HCT116 (cell line): ENCODE results near the gene ANO4. TPM values are rescaled to one million over a fixed set of nuclear protein-coding genes. Genes with fewer than 3 reads are reported as not detected.

Experiments used
- ATAC-seq: fragments of 200-7000 bp; cut with Tn5 transposase; 2 replicates; pipeline ENCODE4 v1.9.1; 2020; ENCODE audit warnings: mild to moderate bottlenecking, moderate library complexity
- BruUV-seq: library from RNA; stranded (reverse); fragments of 400-500 nt; replicated peaks from 2 replicates; lab custom pipeline; 2021; lab: Mats Ljungman, UMichigan
- CTCF ChIA-PET: fragments of 300-600 bp; sonication (Branson Sonifier 250); formaldehyde crosslinking; loops from one replicate; lab custom pipeline; 2021; ENCODE audit warnings: antibody characterized with exemption; lab: Charles Lee
- POLR2A ChIA-PET: fragments of 300-600, 350-600 bp; sonication (Branson Sonifier 250); formaldehyde crosslinking; loops from one replicate; lab custom pipeline; 2021; ENCODE audit warnings: antibody characterized with exemption; lab: Charles Lee
- RAD21 ChIA-PET, 2 experiments: fragments of 300-600 bp; sonication (Branson Sonifier 250); formaldehyde crosslinking; loops; one replicate each; lab custom pipeline; 2023; ENCODE audit warnings: low total read pairs in 2 of 2; ENCODE audit not compliant: uncharacterized antibody in 2 of 2, unreplicated experiment in 2 of 2, low non-redundant PET in 1 of 2; lab: Charles Lee
- DNase-seq: peaks from one replicate; pipeline ENCODE4 v3.0.0-alpha.2; 2010; ENCODE audit warnings: low read depth, low spot score
- H2AFZ ChIP-seq: fragments of 200-600 bp; shearing (Covaris generic), sonication (generic); 2 replicates; pipeline ENCODE4 v1.6.1; 2017; ENCODE audit warnings: low read depth, mixed run types, mixed read lengths, antibody characterized with exemption, low read length; ENCODE audit not compliant: poor library complexity, severe bottlenecking
- H3K27ac ChIP-seq: 2 replicates; pipeline ENCODE4 v1.5.1; 2012; ENCODE audit warnings: low read depth, low read length
- H3K27me3 ChIP-seq: fragments of 200-600 bp; sonication (generic); 2 replicates; pipeline ENCODE4 v1.6.1; 2016; ENCODE audit warnings: mixed run types, low read length, mixed read lengths; ENCODE audit not compliant: insufficient read depth
- H3K36me3 ChIP-seq, 2 experiments: fragments of 200-500 bp in 1 of 2; fragments of 200-600 bp in 1 of 2; sonication (Bioruptor generic) in 1 of 2; sonication (generic) in 1 of 2; 2 replicates each; pipeline versions ENCODE4 v1.5.1 to v1.6.1; 2014 to 2016; ENCODE audit warnings: low read length in 2 of 2, inconsistent platforms in 1 of 2, mixed read lengths in 1 of 2, mixed run types in 1 of 2; ENCODE audit not compliant: insufficient read depth in 2 of 2, control insufficient read depth in 1 of 2
- H3K4me1 ChIP-seq, 2 experiments: fragments of 200-600 bp in 1 of 2; sonication (generic) in 1 of 2; 2 replicates each; pipeline versions ENCODE4 v1.5.1 to v1.6.1; 2012 to 2017; ENCODE audit warnings: low read length in 2 of 2, inconsistent platforms in 1 of 2, mild to moderate bottlenecking in 1 of 2, mixed read lengths in 1 of 2, mixed run types in 1 of 2, moderate library complexity in 1 of 2; ENCODE audit not compliant: insufficient read depth in 2 of 2, control insufficient read depth in 1 of 2
- H3K4me2 ChIP-seq: fragments of 200-600 bp; sonication (generic); 2 replicates; pipeline ENCODE4 v1.6.1; 2017; ENCODE audit warnings: mixed run types, low read length, mixed read lengths
- H3K4me3 ChIP-seq, 2 experiments: fragments of 200-600 bp in 1 of 2; sonication (generic) in 1 of 2; replicated peaks in 1 of 2; 2 replicates each; pipeline ENCODE4 v1.5.1; 2011 to 2016; ENCODE audit warnings: low read length in 2 of 2, control low read depth in 1 of 2, low read depth in 1 of 2, mild to moderate bottlenecking in 1 of 2, mixed read lengths in 1 of 2, mixed run types in 1 of 2
- H3K79me2 ChIP-seq: fragments of 200-600 bp; sonication (generic); 2 replicates; pipeline ENCODE4 v1.6.1; 2017; ENCODE audit warnings: mild to moderate bottlenecking, mixed run types, low read length, moderate library complexity, mixed read lengths; ENCODE audit not compliant: insufficient read depth
- H3K9ac ChIP-seq: fragments of 200-600 bp; sonication (generic); 2 replicates; pipeline ENCODE4 v1.6.1; 2016; ENCODE audit warnings: low read length, mixed read lengths
- H3K9me2 ChIP-seq: fragments of 200-600 bp; sonication (generic), shearing (Covaris generic); 2 replicates; pipeline ENCODE4 v1.6.1; 2017; ENCODE audit warnings: mixed run types, mild to moderate bottlenecking, moderate library complexity; ENCODE audit not compliant: insufficient read depth
- H3K9me3 ChIP-seq, 2 experiments: fragments of 200-500 bp in 1 of 2; fragments of 200-600 bp in 1 of 2; sonication (Bioruptor generic) in 1 of 2; sonication (generic) in 1 of 2; 2 replicates each; pipeline ENCODE4 v1.6.1; 2014 to 2017; ENCODE audit warnings: low read length in 2 of 2, mixed read lengths in 2 of 2, inconsistent platforms in 1 of 2, low read depth in 1 of 2, mild to moderate bottlenecking in 1 of 2, mixed run types in 1 of 2, moderate library complexity in 1 of 2; ENCODE audit not compliant: control insufficient read depth in 1 of 2, insufficient read depth in 1 of 2
- H4K20me1 ChIP-seq: fragments of 200-600 bp; sonication (generic), shearing (Covaris generic); 2 replicates; pipeline ENCODE4 v1.6.1; 2017; ENCODE audit warnings: mixed run types, mild to moderate bottlenecking, moderate library complexity; ENCODE audit not compliant: insufficient read depth
- ATF3 ChIP-seq: IDR thresholded peaks from 2 replicates; pipeline ENCODE4 v1.6.1; 2012
- CBX3 ChIP-seq: IDR thresholded peaks from 2 replicates; pipeline ENCODE4 v1.6.1; 2012; ENCODE audit warnings: low read depth
- CTCF ChIP-seq, 3 experiments: fragments of 200-600 bp in 1 of 3; sonication (generic) in 1 of 3; IDR thresholded peaks in 2 of 3; conservative IDR thresholded peaks in 1 of 3; 2 replicates each; pipeline ENCODE4 v1.5.1; 2012 to 2017; ENCODE audit warnings: low read depth in 2 of 3, low read length in 2 of 3, antibody characterized with exemption in 1 of 3, borderline replicate concordance in 1 of 3, control low read depth in 1 of 3, mild to moderate bottlenecking in 1 of 3, mixed read lengths in 1 of 3, mixed run types in 1 of 3, moderate library complexity in 1 of 3; ENCODE audit not compliant: insufficient read depth in 1 of 3
- ELF1 ChIP-seq: IDR thresholded peaks from 2 replicates; pipeline ENCODE4 v1.6.1; 2012; ENCODE audit warnings: low read depth, borderline replicate concordance
- EZH2 ChIP-seq: fragments of 200-600 bp; sonication (generic); IDR thresholded peaks from 2 replicates; pipeline ENCODE4 v1.6.1; 2017; ENCODE audit warnings: antibody characterized with exemption, mixed run types
- EZH2phosphoT487 ChIP-seq: fragments of 200-600 bp; IDR thresholded peaks from 2 replicates; pipeline ENCODE4 v1.6.1; 2018; ENCODE audit warnings: antibody characterized with exemption, borderline replicate concordance
- FOSL1 ChIP-seq: IDR thresholded peaks from 2 replicates; pipeline ENCODE4 v1.6.1; 2012; ENCODE audit warnings: low read depth
- JUND ChIP-seq: IDR thresholded peaks from 2 replicates; pipeline ENCODE4 v1.6.1; 2012
- MAX ChIP-seq: IDR thresholded peaks from 2 replicates; pipeline ENCODE4 v1.6.1; 2012
- POLR2A ChIP-seq: IDR thresholded peaks from 2 replicates; pipeline ENCODE4 v1.7.0; 2011; ENCODE audit warnings: borderline replicate concordance; ENCODE audit not compliant: insufficient read depth, insufficient read length; ENCODE audit errors: extremely low read depth
- POLR2AphosphoS5 ChIP-seq: IDR thresholded peaks from 2 replicates; pipeline ENCODE4 v1.6.1; 2011; ENCODE audit warnings: mild to moderate bottlenecking, low read depth, low read length, moderate library complexity
- SP1 ChIP-seq: IDR thresholded peaks from 2 replicates; pipeline ENCODE4 v1.6.1; 2012; ENCODE audit warnings: low read depth
- SRF ChIP-seq: IDR thresholded peaks from 2 replicates; pipeline ENCODE4 v1.6.1; 2012; ENCODE audit warnings: low read depth
- ZBTB33 ChIP-seq: IDR thresholded peaks from 2 replicates; pipeline ENCODE4 v1.6.1; 2011; ENCODE audit warnings: mild to moderate bottlenecking, low read length, moderate library complexity; ENCODE audit not compliant: insufficient replicate concordance; ENCODE audit errors: extremely low read depth
- ZNF274 ChIP-seq: fragments of 200-500 bp; sonication (Bioruptor generic); IDR thresholded peaks from 2 replicates; pipeline ENCODE4 v1.6.1; 2014; ENCODE audit warnings: mild to moderate bottlenecking, low read depth, low read length, inconsistent platforms
- intact Hi-C: fragments of 100-400 bp; cut with micrococcal nuclease; formaldehyde crosslinking; loops from 2 replicates; pipeline ENCODE4 v1.10.0; 2022
- total RNA-seq: library from RNA; stranded (reverse); gene quantifications from one replicate; pipeline ENCODE4 v1.2.1, GENCODE V29; 2021; ENCODE audit not compliant: unreplicated experiment

Gene ANO4
- total RNA-seq, 1 experiment from 2014 or later: 1.7 TPM

GRCh38 chr12:101010896-101011295 is 216.3 kb downstream of the ANO4 start (continued):
- TF ChIP-seq ZNF274 (no peak), MAX (no peak), POLR2AphosphoS5 (no peak), CTCF (IDR thresholded peaks at IDR 0.05 in 2 of 3, conservative IDR thresholded peaks at IDR 0.05 in 1 of 3; ENCODE audit: borderline replicate concordance in 1 of 3, insufficient read depth in 1 of 3, low read depth in 2 of 3, low read length in 2 of 3) (no peak), POLR2A (no peak), FOSL1 (no peak)

GRCh38 chr12:101013993-101014392 is 219.4 kb downstream of the ANO4 start:
- Histone ChIP-seq H3K9ac (no peak overlapping the region), H2AFZ (no peak overlapping the region), H3K9me2 (no peaks in the 10 kb centered on the region), H4K20me1 (no peaks in the 10 kb centered on the region), H3K79me2 (no peaks in the 10 kb centered on the region), H3K4me1 (peaks cover 8 to 19% of the 10 kb centered on the region in 2 experiments), H3K27ac (no peak overlapping the region), H3K9me3 (peaks cover 5 to 7% of the 10 kb centered on the region in 2 experiments; a peak in 3 of 4 replicates), H3K4me3 (no peak overlapping the region), H3K4me2 (no peak overlapping the region), H3K27me3 (no peaks in the 10 kb centered on the region), H3K36me3 (no peaks in the 10 kb centered on the region)
- CTCF ChIA-PET: no interaction called here
- no peak for DNase-seq
- intact Hi-C loops: no loop called here
- ATAC-seq: no peak
- no TSS peak for BruUV-seq
- POLR2A ChIA-PET: no interaction called here
- RAD21 ChIA-PET: no interaction called here
- TF ChIP-seq EZH2phosphoT487 (no peak), JUND (no peak), FOSL1 (no peak), CBX3 (no peak), ZNF274 (no peak), ATF3 (no peak), ELF1 (no peak), SRF (no peak), SP1 (no peak), POLR2A (no peak), CTCF (IDR thresholded peaks at IDR 0.05 in 2 of 3, conservative IDR thresholded peaks at IDR 0.05 in 1 of 3; ENCODE audit: borderline replicate concordance in 1 of 3, insufficient read depth in 1 of 3, low read depth in 2 of 3, low read length in 2 of 3) (no peak), EZH2 (no peak), ZBTB33 (no peak)
